Colon (tissue), 2 donors: ENCODE data around the gene PGA5.
"Not testable (repeated sequence)": the region's sequence is repeated elsewhere in the genome, so short reads cannot be mapped to it uniquely, and the experiment has no call there.

Experiments used
- FAIRE-seq: peaks from 2 replicates; lab custom pipeline; 2012; peaks lifted over from hg19 to GRCh38; lab: Jason Lieb, UNC
- donor health status: control.
- donor health status: control.

PGA5 gene

DNA sequence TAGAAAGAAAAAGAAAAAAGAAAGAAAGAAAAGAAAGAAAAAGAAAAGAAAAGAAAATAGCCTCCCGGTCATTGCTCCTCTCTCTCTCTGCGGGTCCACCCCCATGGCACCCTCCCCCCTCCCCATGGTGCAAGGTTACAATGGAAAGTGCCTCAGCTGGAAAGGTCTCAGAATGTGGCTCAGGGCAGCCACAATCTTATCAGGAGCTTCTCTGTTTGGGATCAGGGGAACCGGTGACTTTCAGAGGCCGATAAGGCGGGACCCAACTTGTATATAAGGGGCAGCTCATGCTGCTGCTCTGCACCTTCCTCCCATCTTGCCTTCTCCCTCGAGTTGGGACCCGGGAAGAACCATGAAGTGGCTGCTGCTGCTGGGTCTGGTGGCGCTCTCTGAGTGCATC is at the start of gene PGA5:
TSS of gene PGA5 (plus strand) at position 301 of the 400 bp plus-strand sequence. CDS start at position 353, 52 bp downstream.
- FAIRE-seq = not testable (repeated sequence)

DNA sequence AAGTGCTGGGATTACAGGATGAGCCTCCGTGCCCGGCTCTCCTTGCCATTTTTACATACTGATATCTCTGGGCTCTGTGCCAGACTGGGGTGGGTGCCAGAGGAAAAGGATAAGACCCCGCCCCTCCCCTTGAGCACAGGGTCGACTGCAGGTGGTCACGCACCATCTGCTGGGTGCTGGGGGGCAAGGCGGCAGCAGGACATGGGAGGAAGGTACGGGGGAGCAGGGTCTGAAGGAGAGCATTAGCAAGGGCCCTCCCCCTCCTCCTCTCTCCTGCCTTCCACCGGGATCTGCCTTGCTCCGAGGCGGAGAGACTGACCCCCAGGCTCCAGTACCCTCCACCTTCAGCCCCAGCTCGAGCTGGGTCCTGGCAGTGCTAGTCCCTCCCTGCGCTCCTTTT is 47.4 kb upstream of the PGA5 start:
- FAIRE-seq = no peak

DNA sequence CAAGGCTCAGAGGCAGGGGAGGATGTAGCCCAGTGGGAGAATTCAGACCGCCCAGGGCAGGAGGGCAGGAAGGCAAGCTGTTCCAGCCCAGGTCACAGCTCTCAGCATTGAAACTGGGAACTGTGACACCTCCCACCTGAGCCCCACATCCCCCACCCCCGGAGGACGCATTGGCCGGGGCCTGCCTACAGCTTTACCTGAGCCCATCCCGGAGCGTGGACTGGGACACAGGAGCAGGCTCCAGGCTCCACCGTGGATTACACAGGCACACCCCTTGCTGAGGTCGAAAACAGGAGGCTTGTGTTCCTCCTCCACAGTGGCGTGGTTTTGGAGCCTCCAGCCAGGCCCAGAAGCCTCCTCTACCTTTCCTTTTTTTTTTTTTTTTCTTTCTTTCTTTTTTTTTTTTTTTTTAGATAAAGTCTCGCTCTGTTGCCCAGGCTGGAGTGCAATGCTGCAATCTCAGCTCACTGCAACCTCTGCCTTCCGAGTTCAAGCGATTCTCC is 46.8 kb upstream of the PGA5 start:
- FAIRE-seq = no peak

DNA sequence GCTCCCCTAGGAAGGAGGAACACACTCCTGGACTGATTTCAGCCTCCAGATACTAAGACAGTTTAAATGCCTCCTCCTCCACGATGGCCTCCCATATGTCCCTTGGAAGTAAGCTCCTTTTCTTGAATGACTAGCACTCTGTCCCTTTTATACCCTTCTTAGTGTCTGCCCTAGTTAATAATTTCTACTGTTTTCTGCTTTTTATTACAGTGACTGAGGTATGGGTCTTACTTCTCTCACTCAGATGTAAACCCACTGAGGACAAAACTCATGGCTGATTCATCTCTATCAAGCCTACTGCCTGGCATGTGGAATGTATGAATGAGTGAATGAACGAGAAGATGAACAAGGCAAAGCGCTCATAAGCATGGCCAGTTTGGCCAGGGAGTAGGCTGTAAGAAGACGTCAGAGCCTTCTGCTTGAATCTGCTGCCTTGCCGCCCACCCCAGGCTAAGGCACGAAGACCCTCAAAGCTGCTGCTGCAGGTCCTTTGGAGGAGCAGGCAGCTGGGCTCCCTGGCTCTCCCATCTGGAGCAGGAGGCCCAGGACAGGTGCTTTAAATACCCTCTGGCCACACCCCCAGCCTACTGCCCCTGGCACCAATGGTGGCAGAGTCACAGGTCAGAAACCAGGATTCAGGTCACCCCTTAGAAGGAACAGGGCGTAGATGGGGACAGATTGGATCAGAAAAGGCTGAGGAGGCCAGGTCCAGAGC is 45.8 kb upstream of the PGA5 start:
- FAIRE-seq = no peak

DNA sequence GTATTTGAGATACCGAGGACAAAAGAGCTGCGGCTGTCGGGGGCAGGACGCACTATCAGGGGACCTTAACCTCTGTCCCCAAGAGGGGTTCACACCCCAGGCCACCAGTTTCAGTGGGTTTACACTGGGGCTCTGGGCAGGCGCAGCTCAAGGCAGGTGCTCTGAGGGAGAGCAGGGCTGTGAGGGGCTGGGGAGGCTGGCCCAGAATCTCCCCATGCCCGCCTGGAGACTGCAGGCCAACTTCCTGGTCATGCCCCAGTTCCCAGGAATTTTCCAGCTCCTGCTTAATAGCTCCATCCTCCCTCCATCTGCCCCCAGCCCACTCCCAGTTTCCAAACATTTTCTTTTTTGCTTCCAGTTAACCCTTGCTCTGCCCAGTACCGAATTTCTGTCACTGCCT is 45.3 kb upstream of the PGA5 start:
- no peak for FAIRE-seq

DNA sequence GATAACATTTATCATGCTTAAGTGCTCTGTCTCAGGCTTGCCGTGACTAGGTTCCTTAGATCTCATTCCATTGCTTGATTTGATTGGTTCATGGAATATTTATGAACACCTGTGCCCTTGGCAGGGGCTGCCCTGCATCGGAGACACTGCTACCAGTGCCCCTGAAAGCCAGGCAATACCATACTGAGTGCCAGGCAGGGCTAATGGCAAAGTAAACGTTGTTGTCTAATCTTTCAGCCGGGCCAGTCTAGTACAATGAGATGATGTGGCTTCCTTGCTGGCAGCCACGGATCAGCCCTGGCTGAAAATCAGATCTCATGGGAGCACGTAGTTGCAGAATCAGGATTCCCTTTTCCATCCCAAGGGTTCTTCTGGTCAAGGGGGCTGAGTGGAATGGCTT is 42.6 kb upstream of the PGA5 start:
- FAIRE-seq = no peak

DNA sequence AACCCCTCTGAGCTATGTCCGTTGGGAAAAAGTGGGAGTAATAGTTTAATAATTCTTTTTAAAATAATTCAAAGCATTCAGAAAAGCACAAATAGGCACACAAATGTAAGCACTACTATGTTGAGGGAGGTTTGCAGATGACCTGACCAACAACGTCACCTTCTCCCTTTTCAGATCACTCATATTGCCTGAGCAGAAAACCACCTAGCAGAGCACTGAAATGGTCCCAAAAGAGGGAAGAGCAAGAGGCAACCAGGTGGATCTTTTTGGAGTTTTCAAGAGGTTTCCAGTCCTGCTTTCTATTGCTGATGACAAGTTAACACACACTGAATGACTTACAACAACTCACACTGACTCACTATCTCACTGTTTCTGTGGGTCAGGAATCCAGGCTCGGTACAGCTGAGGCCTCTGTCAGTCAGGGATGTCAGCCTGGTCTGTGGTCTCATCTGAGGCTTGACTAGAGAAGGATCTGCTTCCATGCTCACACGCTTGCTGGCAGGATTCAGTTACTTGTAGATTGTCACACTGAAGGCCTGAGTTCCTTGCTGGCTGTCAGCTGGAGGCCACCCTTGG is 41.9 kb upstream of the PGA5 start:
- FAIRE-seq = no peak

DNA sequence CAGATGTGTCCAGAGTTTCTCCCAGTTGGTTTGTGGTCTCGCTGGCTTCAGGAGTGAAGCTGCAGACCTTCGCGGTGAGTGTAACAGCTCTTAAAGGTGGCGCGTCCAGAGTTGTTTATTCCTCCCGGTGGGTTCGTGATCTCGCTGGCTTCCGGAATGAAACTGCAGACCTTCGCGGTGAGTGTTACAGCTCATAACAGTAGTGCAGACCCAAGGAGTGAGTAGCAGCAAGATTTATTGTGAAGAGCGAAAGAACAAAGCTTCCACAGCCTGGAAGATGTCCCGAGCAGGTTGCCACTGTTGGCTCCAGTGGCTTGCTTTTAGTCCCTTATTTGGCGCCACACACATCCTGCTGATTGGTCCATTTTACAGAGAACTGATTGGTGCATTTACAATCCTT is 39.5 kb upstream of the PGA5 start:
- no peak for FAIRE-seq

DNA sequence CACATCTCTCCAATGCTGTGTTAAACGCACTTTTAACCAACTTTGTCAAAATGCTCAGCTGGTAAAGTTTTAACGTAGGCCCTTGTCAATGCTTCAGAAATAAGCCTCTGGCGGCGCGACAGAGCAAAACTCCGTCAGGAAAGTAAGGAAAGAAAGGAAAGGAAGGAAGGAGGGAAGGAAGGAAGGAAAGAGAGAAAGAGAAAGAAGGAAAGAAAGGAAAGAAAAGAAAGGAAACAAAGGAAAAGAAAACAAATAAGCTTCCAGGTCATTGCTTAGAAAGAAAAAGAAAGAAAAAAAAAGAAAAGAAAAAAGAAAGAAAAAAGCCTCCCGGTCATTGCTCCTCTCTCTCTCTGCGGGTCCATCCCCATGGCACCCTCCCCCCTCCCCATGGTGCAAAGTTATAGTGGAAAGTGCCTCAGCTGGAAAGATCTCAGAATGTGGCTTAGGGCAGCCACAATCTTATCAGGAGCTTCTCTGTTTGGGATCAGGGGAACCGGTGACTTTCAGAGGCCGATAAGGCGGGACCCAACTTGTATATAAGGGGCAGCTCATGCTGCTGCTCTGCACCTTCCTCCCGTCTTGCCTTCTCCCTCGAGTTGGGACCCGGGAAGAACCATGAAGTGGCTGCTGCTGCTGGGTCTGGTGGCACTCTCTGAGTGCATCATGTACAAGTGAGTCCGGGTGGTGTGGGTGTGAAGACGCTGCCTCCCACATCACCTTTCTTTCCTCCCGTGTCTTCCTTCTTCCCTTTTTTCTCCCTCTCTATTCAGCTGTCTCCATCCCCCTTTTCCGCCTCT is 37.8 kb upstream of the PGA5 start, which contains the start of gene PGA3:
TSS of gene PGA3 (plus strand) at position 566 of the 797 bp plus-strand sequence. CDS start at position 616, 50 bp downstream.
- not testable (repeated sequence) for FAIRE-seq

DNA sequence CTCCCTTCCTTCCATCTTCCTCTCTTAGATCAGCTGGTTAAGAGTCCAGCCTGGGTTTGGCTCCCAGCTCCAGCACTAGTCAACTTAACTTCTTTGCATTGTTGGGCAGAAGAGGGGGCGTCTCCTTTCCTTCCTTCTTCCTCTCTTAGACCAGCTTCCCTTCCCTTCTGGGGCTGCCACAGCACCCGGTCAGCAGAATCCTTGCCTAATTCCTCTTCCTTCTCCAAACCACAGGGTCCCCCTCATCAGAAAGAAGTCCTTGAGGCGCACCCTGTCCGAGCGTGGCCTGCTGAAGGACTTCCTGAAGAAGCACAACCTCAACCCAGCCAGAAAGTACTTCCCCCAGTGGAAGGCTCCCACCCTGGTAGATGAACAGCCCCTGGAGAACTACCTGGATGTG is 37.1 kb upstream of the PGA5 start:
- not testable (repeated sequence) for FAIRE-seq

DNA sequence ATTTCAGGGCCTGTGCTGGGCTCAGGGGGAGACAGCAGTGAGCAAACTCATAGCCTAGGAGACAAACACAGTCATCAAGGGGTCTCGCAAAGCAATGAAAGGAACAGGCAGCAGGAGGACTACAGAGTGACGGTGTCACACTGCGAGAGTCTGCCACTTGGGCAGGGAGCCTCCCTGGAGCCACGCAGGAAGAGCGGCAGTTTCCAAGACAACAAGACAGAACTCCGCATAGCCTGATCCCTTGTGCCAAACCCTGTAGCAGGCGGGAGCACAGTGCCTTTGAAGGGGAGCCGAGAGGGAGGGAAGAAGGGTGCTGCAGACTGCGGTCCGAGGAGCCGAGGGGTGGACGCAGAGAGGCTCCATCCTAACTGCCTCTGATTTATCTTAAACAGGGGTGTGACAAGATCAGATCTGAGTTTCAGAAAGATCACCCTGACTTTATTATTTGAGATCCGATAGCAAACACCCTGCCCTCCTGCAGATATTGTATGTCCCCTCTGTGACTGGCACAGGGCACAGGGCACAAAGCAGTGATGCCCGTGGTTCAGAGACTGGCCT is 36.4 kb upstream of the PGA5 start:
- FAIRE-seq = not testable (repeated sequence)

DNA sequence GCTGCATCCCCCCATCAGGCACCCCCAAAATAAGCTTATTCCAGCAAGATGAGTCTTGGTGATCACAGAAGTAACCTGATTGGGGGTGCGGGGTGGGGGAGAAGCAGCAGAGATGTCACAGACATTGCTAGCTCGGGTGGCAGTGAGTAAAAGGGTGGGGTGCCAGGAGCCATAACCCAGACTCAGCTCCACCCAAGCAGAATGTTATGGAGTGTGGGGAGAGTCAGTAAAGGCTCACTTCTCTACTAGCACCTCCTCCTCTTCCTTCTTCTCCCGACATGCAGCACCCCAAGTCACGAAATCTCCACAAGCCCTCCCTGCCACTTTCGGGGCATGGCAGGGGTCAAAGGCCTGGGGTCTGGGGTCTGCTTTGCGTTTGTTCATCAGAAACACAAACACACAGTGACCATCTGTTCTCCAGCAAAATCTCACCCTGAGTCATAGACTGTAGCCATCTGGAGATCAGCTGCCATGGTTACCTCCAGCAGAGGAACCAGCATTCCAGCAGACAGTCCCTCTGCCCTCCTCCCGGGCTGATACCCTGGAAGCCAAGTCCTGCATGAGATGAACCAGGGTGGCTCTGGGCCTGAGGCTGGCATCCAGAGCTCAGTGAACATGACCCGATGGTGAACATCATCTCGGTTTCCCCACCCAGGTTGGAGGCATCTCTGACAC is 33.2 kb upstream of the PGA5 start:
- FAIRE-seq = not testable (repeated sequence)

DNA sequence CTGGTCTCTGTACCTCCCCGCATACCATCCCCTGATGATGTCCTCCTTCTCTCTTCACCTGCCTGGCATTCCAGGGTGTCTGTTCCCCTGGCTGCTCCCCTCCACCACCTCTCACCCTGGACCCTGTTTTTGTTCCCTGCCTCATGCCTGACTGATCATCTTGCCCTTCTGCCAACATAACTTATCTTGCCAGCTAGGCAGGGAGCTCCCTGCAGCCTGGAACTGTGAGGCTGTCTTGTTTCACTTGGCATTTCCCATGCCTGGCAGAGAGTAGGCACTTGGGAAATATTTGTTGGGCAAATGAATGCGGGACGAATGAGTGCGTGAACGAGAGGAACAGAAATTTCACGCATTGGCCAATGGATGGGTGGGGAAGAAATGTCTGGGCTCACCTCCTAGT is 30.3 kb upstream of the PGA5 start:
- FAIRE-seq = not testable (repeated sequence)

DNA sequence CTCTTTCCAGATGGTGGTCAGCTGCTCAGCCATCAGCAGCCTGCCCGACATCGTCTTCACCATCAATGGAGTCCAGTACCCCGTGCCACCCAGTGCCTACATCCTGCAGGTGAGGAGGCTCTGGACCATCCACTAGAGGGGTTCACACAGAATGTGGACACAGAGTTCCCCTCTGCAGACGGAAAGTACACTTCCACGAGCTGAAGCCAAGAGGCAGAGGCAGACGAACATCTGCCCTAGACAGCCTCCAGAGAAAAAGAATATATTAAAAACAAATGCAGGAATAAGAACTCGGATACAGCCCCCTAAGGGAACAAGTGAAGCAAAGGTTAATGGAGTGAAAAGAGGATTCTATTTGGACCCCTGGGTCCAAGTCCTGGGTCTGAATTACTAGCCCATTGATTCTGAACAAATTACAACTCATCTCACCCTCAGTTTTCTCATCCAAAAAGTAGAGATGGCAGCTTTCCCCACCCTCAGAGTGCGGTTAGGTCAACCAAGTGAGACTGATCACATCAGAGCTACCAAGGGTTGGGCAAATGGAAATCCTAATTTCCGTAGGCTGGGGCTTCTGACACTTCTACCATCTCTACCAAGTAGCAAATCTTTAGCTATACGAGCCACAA is 29.5 kb upstream of the PGA5 start:
- FAIRE-seq = not testable (repeated sequence)

DNA sequence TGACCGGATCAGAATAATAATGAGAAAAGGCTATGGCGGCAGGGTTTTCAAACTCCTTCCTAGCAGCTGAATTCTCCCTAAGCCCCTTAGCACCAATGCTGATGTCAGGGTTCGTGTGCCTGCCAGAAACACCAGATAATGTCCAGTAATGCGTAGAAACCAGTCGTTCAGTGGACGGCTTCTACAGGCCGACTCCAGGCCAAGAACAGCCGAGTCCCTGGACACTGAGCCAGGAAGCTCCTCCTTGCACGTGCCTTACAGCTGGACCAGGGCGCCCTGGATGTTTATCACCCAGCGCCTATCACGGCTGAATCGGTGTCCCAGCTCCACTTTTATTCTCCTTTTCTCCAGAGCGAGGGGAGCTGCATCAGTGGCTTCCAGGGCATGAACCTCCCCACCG is 28.8 kb upstream of the PGA5 start:
- FAIRE-seq = not testable (repeated sequence)

DNA sequence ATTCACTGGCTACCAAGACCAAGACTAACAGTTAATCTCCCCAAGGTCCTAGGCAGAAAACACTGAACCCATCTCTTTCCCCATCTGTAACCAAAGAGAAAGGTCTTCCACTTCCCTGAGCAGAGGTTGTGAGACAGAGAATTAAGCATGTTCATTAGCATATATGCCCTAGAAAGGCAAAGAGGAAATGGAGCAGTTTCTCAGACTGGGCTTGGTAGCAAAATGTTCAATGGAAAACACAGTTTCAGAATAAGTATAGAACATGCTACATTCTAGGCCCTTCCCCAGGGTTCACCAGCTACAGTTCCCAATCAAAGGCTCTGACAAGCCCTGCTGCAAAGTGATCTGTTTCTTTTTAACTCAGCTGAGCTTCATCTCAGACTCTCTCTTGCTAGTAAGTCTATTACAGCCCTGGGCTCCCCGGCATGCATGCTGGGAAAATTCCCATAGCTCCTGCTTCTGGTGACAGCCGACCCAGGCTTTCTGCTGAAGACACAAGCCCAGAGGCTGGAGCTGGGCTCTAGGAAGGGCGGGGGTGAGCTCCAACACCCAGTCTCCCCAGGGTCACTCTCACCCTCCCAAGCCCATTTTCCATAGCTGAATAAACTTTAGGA is 27.2 kb upstream of the PGA5 start:
- not testable (repeated sequence) for FAIRE-seq

DNA sequence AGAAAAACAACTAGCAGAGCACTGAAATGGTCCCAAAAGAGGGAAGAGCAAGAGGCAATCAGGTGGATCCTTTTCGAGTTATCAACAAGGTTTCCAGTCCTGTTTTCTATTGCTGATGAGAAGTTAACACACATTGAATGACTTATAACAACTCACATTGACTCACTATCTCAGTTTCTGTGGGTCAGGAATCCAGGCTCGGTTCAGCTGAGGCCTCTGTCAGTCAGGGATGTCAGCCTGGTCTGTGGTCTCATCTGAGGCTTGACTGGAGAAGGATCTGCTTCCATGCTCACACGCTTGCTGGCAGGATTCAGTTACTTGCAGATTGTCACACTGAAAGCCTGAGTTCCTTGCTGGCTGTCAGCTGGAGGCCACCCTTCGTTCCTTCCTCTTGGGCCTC is 22.7 kb upstream of the PGA5 start:
- FAIRE-seq = not testable (repeated sequence)

DNA sequence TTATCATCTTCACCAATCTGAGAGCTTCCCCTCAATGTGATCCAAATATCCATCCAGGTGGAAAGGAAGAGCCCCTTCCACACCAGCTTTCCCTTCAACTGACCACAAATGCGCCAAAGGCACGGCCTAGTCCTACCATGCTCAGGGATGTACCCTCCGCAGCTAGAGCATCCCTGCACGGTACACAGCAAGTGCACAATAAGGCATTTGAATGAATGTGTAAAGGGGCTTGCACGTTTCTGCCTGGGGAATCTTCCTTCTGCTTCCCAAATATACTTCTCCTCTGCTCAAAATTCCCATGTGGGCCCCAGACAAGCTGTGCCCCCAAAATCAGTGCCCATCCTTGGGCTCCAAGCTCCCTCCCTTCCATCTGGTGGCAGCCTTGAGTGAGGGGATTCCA is 22.0 kb upstream of the PGA5 start:
- FAIRE-seq = not testable (repeated sequence)

DNA sequence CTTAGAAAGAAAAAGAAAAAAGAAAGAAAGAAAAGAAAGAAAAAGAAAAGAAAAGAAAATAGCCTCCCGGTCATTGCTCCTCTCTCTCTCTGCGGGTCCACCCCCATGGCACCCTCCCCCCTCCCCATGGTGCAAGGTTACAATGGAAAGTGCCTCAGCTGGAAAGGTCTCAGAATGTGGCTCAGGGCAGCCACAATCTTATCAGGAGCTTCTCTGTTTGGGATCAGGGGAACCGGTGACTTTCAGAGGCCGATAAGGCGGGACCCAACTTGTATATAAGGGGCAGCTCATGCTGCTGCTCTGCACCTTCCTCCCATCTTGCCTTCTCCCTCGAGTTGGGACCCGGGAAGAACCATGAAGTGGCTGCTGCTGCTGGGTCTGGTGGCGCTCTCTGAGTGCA is 18.9 kb upstream of the PGA5 start, which contains the start of gene PGA4:
TSS of gene PGA4 (plus strand) at position 301 of the 400 bp plus-strand sequence. CDS start at position 355, 54 bp downstream.
- FAIRE-seq = not testable (repeated sequence)

DNA sequence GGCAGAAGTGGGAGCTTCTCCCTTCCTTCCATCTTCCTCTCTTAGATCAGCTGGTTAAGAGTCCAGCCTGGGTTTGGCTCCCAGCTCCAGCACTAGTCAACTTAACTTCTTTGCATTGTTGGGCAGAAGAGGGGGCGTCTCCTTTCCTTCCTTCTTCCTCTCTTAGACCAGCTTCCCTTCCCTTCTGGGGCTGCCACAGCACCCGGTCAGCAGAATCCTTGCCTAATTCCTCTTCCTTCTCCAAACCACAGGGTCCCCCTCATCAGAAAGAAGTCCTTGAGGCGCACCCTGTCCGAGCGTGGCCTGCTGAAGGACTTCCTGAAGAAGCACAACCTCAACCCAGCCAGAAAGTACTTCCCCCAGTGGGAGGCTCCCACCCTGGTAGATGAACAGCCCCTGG is 18.3 kb upstream of the PGA5 start:
- not testable (repeated sequence) for FAIRE-seq
